ENCODE results near the gene MCF2L.
"Not testable (repeated sequence)": the region's sequence is repeated elsewhere in the genome, so short reads cannot be mapped to it uniquely, and the experiment has no call there.

MCF2L gene

DNA sequence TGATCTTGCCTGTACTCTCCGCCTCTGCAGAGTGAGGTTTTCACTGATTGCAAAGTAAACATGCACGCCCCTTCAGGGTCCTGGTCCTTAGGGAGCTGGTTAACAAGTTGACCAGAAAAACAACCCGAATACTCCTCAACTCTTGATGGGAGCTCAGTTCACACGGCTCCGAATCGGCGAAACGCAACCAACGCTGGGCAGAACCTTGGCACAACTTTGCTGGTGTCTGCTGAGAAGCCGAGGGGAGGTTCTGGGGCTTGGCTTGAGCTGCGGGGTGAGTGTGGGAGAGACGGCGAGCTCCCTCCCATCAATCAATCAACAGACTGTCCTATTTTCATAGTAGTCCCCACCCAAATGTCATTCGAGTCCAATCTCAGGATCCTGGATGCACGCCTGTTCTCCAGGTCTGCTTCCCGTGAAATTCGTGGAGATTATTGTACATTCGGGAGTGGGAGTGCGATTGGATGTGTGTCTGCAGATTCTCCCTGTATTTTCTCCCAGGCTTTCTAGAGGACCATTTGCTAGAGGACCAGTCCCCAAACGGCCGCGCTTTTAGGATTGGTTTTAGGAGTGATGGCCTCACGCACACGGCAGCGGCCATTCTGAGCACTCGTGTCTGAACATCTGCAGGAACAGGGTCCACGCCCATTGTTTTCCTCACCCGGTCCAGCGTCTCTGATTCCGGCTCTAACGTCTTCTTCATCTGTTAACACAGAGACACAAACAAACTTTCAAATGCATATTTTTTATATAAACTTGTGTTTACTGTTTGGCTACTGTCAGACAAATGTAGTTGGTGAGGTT is 85.0 kb downstream of the MCF2L start:
- no peak overlapping the region for H3K4me2 ChIP-seq (ENCODE audit: low read length)
- TF ChIP-seq, protein P1, sequence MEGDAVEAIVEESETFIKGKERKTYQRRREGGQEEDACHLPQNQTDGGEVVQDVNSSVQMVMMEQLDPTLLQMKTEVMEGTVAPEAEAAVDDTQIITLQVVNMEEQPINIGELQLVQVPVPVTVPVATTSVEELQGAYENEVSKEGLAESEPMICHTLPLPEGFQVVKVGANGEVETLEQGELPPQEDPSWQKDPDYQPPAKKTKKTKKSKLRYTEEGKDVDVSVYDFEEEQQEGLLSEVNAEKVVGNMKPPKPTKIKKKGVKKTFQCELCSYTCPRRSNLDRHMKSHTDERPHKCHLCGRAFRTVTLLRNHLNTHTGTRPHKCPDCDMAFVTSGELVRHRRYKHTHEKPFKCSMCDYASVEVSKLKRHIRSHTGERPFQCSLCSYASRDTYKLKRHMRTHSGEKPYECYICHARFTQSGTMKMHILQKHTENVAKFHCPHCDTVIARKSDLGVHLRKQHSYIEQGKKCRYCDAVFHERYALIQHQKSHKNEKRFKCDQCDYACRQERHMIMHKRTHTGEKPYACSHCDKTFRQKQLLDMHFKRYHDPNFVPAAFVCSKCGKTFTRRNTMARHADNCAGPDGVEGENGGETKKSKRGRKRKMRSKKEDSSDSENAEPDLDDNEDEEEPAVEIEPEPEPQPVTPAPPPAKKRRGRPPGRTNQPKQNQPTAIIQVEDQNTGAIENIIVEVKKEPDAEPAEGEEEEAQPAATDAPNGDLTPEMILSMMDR (IDR thresholded peaks at IDR 0.05; ENCODE audit: low read depth, low read length), result no peak
- H3K36me3 ChIP-seq (replicated peaks; ENCODE audit: low read depth, low read length), result no peaks in the 10 kb centered on the region
- no peak overlapping the region for H3K27ac ChIP-seq (ENCODE audit: low read length)
- no peaks in the 10 kb centered on the region for H3K9me3 ChIP-seq (ENCODE audit: insufficient read depth, low read length)
- H2AFZ ChIP-seq (ENCODE audit: low read depth, low read length), result no peak overlapping the region
- H4K20me1 ChIP-seq (ENCODE audit: insufficient read depth, low read length), result no peaks in the 10 kb centered on the region
- no peaks in the 10 kb centered on the region for H3K4me1 ChIP-seq (ENCODE audit: low read length)
- no peak overlapping the region for H3K9ac ChIP-seq (ENCODE audit: low read length)
- no peaks in the 10 kb centered on the region for H3K27me3 ChIP-seq (ENCODE audit: low read depth, low read length)
- no peak overlapping the region for H3K4me3 ChIP-seq (ENCODE audit: low read length)
- H3K79me2 ChIP-seq (ENCODE audit: low read length), result no peaks in the 10 kb centered on the region

DNA sequence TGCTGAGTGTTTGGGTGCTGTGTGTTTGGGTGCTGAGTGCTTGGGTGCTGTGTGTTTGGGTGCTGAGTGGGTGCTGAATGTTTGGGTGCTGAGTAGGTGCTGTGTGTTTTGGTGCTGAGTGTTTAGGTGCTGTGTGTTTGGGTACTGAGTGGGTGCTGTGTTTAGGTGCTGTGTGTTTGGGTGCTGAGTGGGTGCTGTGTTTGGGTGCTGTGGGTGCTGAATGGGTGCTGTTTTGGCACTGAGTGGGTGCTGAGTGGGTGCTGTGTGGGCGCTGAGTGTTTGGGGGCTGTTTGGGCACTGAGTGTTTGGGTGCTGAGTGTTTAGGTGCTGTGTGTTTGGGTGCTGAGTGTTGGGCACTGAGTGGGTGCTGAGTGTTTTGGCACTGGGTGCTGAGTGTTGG is 88.1 kb downstream of the MCF2L start:
- Histone ChIP-seq H3K4me2 (ENCODE audit: low read length) (no peak overlapping the region), H3K79me2 (ENCODE audit: low read length) (no peaks in the 10 kb centered on the region), H4K20me1 (ENCODE audit: insufficient read depth, low read length) (no peaks in the 10 kb centered on the region), H3K4me1 (ENCODE audit: low read length) (no peaks in the 10 kb centered on the region), H3K4me3 (ENCODE audit: low read length) (no peak overlapping the region), H3K27me3 (ENCODE audit: low read depth, low read length) (no peaks in the 10 kb centered on the region), H3K36me3 (replicated peaks; ENCODE audit: low read depth, low read length) (no peaks in the 10 kb centered on the region), H3K9ac (ENCODE audit: low read length) (no peak overlapping the region), H2AFZ (ENCODE audit: low read depth, low read length) (no peak overlapping the region), H3K9me3 (ENCODE audit: insufficient read depth, low read length) (no peaks in the 10 kb centered on the region), H3K27ac (ENCODE audit: low read length) (no peak overlapping the region)
- TF ChIP-seq, protein P1 (IDR thresholded peaks at IDR 0.05; ENCODE audit: low read depth, low read length), result no peak
- no peak for TF ChIP-seq EZH2phosphoT487 (IDR thresholded peaks at IDR 0.05; ENCODE audit: low read depth)

DNA sequence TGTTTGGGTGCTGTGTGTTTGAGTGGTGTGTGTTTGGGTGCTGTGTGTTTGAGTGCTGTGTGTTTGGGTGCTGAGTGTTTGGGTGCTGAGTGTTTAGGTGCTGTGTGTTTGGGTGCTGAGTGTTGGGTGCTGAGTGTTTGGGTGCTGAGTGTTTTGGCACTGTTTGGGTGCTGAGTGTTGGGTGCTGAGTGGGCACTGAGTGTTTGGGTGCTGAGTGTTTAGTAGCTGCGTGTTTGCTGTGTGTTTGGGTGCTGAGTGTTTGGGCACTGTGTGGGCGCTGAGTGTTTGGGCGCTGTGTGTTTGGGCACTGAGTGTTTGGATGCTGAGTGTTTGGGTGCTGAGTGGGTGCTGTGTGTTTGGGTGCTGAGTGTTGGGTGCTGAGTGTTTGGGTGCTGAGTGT is 88.5 kb downstream of the MCF2L start:
- not testable (repeated sequence) for H3K27ac ChIP-seq (ENCODE audit: low read length); H3K27me3 ChIP-seq (ENCODE audit: low read depth, low read length); H3K9ac ChIP-seq (ENCODE audit: low read length); H3K4me2 ChIP-seq (ENCODE audit: low read length); H3K79me2 ChIP-seq (ENCODE audit: low read length); H3K4me1 ChIP-seq (ENCODE audit: low read length); H4K20me1 ChIP-seq (ENCODE audit: insufficient read depth, low read length); H3K4me3 ChIP-seq (ENCODE audit: low read length); H3K9me3 ChIP-seq (ENCODE audit: insufficient read depth, low read length); H2AFZ ChIP-seq (ENCODE audit: low read depth, low read length); H3K36me3 ChIP-seq (replicated peaks; ENCODE audit: low read depth, low read length)

DNA sequence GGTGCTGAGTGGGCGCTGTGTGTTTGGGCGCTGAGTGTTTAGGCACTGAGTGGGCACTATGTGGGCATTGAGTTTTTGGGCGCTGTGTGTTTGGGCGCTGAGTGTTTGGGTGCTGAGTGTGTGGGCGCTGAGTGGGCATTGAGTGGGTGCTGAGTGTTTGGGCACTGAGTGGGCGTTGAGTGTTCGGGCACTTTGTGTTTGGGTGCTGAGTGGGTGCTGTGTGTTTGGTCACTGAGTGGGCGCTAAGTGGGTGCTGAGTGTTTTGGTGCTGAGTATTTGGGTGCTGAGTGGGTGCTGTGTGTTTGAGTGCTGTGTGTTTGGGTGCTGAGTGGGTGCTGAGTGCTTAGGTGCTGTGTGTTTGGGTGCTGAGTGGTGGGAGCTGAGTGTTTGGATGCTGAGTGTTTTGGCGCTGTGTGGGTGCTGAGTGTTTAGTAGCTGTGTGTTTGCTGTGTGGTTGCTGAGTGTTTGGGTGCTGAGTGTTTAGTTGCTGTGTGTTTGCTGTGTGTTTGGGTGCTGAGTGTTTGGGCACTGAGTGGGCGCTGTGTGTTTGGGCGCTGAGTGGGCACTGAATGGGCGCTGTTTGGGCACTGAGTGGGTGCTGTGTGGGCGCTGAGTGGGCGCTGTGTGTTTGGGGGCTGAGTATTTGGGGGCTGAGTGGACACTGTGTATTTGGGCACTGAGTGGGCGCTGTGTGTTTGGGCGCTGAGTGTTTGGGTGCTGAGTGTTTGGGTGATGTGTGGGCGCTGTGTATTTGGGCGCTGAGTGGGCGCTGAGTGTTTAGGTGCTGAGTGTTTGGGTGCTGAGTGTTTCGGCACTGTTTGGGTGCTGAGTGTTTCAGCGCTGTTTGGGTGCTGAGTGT is 89.3 kb downstream of the MCF2L start:
- no peak overlapping the region for H2AFZ ChIP-seq (ENCODE audit: low read depth, low read length)
- no peaks in the 10 kb centered on the region for H3K27me3 ChIP-seq (ENCODE audit: low read depth, low read length)
- H3K4me3 ChIP-seq (ENCODE audit: low read length), result no peak overlapping the region
- H3K27ac ChIP-seq (ENCODE audit: low read length), result no peak overlapping the region
- no peaks in the 10 kb centered on the region for H3K79me2 ChIP-seq (ENCODE audit: low read length)
- H4K20me1 ChIP-seq (ENCODE audit: insufficient read depth, low read length), result no peaks in the 10 kb centered on the region
- H3K9me3 ChIP-seq (ENCODE audit: insufficient read depth, low read length), result no peaks in the 10 kb centered on the region
- no peak for TF ChIP-seq EZH2phosphoT487 (IDR thresholded peaks at IDR 0.05; ENCODE audit: low read depth)
- TF ChIP-seq, protein P1 (IDR thresholded peaks at IDR 0.05; ENCODE audit: low read depth, low read length), result no peak
- no peaks in the 10 kb centered on the region for H3K36me3 ChIP-seq (replicated peaks; ENCODE audit: low read depth, low read length)
- H3K9ac ChIP-seq (ENCODE audit: low read length), result no peak overlapping the region
- H3K4me2 ChIP-seq (ENCODE audit: low read length), result no peak overlapping the region
- no peaks in the 10 kb centered on the region for H3K4me1 ChIP-seq (ENCODE audit: low read length)

Measured in OCI-LY3 (cell line).